ENCODE results near the gene PAX5.

The PAX5 gene

DNA sequence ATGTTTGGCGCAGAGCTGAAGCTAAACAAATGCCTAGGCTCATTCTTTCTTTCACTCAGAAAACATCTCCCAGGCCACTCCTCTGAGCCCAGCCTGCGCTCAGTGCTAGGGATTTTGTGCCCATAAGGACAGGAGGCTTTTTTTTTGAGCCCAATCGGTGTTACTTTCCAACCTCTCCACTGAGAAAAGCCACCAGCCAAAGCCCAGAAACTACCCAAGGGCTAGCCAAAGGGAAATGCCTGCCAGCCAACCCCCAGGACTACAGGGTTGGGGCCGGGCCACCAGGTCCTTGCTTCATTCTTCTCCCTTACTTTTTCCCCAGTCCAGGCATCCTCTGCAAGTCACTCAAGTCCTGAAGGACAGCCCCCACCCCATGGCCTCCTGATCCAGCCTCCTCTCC, 134.7 kb downstream of the PAX5 start:
- no peak for DNase-seq

DNA sequence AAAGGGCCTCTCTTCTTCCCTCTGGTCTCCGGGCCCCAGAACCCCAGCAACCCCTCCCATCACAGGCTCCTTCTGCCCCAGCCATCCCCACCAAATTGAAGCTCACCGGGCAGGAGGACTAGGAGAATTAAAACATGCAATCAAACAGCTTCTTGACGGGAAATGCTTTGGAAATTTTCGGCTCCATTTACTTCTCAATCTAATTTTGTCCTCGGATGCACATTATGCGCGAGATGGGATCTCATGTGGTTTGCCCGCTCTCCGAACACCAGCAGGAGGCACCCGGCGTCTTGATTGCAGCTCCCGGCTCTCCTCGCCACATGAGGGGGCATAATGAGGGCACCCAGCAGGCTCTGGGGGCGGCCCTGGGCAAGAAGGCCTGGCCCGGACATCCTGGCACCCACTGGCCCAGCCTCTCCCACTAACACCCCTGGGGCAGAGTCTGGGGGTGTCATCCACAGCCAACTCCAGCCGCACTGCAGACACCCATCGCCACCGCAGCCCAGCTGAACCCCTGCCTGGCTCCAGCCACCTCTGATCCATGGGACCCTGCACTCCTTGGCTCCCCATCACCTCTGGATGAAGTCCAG, 135.5 kb downstream of the PAX5 start:
- no peak for DNase-seq

DNA sequence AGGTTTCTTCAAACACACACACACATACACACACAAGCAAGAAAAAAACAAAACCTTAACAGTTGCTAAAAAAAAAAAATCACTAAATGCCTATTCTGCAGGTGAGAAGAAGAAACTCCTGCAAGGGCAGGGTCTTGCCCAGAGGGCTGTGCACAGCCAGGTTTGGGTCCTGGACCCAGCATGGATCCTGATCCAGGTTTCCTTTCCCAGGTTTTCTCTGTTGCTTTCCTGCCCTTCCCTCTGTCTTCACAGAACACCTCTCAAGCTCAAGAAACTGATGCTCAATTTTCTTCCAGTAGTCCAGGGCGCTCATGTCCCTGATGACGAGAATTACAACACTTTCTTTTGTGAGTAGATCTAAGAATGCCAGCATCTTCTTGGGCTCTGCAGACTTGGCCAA, 136.6 kb downstream of the PAX5 start:
- no peak for DNase-seq

DNA sequence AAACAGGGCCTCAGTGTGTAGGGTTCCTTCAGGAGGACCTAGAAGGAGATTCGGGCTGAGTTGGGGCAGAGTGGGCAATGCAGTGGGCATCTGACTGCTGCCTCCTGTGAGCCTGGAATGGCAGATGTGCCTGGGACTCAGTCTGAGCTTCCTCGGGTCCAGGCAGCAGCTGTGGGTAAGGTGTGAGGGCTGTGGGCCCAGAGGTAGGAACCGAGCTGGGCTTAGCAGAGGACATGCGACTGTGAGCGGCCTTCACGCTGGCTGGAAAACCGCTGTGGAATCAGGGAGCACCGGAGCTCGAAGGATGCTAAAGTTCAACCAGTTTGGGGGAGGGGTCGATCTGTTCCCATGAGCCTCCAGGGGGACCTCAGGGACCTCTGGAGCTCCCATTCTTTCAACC, 137.0 kb downstream of the PAX5 start:
- DNase-seq: no peak

DNA sequence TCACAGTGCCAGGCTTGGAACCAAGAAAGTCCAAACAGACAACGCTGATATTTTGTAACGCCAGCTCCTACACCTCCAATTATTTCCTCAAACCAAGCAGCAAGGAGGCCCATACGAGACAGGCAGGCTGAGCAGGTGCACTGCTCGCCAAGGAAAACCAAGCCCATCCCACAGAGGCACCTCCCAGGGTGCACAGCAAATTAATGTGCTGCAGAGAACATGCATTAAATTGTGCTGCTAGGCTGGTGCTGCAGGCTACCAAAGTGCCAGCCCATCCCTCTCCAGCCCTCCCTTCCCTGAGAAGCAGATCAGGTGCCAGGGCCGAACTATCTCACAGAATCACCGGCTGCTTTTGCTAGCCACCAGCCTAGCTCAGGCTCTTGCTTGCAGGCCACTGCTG, 137.8 kb downstream of the PAX5 start:
- no peak for DNase-seq

DNA sequence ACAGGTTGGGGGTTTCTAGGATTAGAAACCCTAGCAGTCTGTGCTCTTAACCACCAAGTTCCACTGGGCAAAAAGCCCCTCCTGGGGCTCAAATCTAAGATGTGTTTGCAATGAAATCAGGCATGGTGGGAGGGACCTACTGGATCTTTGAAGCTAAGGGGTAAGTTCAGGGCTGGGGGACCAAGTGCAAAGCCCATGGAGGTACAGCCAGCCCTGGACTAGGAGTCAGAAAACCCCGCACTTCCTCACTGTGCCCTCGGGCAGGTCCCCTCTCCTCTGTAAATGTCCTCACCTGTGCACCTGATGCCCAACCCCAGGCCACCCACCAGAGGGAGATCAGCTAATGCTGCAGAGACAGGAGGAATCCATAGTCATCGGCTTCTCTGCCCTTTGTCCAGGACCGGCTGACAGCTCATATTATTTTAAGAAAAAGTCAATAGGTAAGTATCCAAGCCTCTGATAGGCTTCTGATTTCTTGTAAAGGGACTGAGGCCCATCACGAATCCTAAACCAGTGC, 138.3 kb downstream of the PAX5 start:
- DNase-seq: no peak

DNA sequence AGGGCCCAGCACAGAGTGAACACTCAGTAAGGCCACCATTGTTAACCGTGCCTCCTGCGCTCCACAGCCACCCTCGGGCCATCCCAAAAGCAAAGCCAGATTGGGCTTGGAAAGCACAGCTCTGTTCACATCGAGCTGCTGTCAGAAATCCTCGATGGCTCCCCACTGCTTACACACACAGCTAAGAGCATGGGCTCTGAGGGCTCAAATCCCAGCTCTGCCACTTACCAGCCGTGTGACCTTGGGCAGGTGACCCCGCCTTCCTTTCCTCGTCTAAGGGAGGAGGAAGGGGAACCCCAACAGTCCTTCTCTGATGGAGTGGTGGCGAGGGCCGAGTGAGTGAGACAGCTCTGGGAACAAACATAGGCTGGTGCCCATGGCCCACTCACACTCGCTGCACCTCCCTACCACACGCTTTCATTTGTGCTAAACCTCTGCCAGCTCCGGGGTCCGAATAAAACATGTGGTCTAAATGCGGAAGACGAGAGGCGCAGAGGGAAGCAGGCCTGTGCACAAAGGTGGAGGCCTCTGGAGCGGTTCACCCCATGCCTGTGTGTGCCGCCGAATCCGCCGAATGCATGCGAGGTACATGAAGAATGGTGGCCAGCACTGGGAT, 139.3 kb downstream of the PAX5 start:
- no peak for DNase-seq

DNA sequence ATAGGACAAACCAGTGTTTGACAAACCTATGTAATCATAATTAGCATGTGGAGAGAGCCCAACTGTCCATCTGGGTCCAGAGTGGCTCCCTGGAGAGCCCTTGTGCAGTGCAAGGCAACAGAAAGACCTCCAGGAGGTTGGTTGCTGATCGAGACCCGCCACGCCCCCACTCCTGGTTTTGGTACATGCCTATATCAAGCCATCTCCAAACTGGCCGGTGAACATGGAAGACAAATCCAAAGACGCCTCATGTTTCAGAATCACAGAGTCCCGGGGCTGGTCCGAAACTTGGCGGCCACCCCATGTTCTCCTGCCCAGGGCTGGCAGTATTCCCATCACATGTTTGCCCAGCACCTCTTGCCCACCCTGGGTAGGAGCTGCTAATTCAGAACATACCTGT, 140.2 kb downstream of the PAX5 start:
- DNase-seq: no peak

DNA sequence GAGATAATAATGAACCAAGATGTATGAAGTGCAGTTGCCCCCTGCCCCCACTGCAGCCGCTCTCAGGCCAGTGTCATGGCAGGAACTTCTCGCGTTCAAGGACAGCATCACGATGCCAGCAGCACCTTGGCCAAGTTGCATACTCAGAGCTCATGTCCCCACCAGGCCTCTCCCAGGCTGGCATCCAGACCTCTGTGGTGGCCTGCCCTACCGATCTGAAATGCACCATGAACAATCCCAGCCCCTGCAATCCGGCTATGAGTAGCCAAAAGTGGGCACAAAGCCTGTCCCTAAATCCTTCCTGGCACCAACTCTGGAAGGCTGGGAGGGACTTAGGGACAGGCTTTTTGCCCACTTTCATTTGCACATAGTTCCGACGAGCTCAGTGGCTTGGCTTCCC, 140.9 kb downstream of the PAX5 start:
- no peak for DNase-seq

DNA sequence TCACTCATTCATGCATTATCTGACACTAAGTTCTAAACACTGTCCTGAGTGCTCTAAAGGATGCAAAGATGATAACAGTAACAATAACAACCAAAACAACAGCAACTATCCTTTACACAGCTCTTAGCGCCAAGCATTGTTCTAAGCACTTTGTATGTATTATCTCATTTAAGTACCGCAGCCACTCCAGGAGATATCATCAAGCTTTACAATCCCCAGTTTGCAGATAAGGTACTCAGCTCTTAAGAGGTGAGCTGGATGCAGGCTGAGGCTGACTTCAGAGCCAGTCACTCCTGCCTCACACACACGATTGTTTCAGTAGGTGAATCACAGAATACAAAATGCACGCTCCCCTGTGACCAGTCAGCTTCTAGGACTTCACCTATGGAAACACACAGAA, 141.8 kb downstream of the PAX5 start:
- DNase-seq: no peak

DNA sequence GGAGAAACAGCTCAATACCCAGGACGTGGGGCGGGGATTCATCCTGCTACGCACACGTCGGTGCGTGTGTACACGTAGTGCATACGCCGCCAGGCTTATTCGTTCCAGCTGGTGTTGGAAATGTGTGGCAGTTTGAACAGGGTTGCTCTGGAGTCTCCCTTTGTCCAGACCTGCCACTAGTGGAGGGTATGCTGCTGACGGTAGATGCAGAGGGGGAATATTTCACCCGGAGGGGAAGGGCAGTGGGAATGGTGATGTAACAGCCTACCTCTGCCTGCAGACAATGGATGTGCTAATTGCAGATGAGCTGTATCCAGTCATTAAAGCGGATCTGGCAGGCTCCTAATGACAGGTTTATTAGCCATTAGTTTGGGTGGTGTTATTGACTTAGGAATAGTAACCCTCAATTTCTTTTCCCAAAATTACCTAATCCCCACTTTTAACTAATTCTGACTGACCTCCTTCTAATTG, 142.7 kb downstream of the PAX5 start:
- no peak for DNase-seq

DNA sequence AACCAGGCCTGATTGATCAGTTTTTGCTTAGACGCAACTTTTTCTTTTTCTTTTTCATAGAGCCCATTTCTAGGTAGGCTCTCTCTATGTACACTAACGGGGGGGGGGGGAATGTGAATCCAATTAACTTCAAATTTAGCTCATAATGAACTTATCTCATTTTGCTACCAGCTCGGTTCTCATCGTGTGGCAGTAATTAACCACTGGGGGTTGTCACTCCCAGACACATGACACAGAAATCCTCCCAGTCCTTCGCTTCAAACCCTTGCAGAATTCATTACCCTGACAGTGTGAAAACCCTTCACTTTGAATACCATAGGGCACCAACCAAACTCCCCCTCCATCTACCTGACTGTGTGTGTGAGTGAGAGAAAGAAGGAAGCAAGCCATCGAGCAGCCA, 144.2 kb downstream of the PAX5 start:
- DNase-seq: no peak

DNA sequence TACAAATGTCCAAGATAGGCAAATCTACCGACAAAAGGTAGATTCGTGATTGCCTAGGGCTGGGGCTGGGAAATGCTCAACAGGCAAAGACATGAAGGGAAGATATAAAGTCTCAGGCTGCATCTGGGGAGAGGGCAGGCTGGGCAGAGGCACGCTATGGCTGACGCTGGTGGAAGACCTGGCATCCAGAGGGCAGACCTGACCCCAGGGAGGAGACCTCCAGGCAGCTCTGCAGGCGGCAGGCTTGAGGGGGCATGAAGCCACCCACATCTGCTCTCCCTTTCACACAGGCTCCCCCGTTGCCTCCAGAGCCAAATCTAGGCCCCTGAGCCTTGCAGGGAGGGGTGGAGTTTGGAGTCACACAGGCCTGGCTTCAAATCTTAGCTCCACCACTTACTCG, 145.5 kb downstream of the PAX5 start:
- DNase-seq: no peak

DNA sequence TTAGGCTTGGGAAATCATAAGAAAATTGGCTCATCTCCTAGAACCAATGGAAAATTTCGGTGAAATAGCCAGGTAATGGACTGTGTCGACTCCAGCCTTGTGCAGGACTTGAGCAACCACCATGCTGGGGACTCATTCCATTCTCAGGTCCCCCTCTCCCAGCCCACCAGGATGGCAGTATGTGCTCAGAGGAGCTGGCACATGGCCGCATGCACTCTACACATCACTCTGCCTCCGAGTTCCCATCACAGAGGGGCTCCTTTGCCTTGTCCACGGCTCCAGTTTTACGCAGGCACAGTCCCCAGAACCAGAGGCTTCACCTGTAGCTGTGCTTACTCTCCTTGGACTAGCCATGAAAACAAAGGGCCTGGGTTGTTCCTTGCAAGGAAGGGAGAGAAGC, 149.3 kb downstream of the PAX5 start:
- no peak for DNase-seq

DNA sequence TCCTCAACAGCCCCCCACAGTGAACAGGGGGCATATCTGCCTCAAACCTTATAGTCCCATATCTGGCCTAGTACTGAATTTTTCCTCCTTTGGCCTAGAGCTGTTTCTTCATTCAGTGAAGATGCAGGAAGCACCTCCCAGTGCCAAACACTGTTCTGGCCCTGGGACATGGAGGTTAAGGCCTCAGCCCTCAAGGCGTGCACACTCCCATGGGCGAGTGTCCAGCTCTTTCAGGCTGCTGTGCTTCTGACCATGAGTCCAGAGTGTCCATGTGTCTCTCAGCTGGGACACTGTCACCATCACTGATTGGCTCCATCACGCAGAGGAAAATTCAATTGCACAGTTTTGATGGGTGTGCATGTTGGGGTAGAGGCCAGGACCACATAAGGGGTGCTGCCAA, 151.5 kb downstream of the PAX5 start:
- DNase-seq: no peak

DNA sequence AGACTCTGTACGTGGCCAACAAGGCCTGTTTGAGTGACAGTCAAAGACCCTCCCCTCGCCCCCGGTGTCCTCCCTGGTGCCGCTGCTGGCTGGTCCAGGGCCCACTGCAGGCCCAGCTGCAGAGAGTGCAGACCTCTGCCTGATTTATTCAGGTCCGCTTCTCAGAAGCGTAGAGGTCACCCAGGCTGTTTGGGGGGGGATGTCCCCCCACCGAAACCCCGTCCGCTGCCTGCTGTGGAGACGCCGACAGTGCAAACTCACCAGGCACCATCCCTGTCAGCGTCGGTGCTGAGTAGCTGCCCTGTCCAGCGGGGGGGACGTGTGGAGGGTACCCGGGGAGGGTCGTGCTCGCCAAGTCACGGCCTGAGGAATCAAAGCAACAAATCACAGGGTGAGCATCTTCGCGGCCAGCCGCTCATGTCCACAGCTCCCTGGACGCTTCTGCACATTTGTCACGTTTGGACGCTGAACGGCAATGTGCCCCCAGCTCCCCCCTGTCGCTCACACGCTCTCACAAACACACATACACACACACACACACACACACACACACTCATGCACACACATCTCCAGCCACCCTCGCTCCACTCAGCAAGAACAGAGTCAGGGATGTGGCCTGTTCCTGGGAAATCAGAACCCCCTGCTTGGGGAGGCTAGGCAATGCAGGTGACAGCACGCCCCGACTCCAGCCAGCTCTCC, 152.2 kb downstream of the PAX5 start:
- DNase-seq: no peak

DNA sequence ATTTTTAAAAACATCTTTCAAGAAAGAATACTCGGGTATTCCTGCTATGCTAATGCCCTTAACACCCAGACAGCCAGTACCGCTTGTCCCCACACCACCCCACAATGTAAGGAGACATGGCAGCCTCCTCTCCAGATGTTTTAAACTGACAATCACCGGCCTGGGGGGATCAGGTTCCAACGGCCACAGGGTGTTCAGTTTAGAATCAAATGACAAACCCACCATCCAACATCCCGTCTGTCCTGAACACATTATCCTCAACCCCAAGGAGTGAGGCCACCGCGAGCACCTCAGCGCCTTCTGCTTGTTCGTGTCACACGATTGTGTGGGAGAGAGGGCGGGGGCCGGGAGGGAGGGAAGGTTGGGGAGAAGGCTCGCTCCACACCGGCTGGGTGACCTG, 152.8 kb downstream of the PAX5 start:
- DNase-seq: no peak

DNA sequence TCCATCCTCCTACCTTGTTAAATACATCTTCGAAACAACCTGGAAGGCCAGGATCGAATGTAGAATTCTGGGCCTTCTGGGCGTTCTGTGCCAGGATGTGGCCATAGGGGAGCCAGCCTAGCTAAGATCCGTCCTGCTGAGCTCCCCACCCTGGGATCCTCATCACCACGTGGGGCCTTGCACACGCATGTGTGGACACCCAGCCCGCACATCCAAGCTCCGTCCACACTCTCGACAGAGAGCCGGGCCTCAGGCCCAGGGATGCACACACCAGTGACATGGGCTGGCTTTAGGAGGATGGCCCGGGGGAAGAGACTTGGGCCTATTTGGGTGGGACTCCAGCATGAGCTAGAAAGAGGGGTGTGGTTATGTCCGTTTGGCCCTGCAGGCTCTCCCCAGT, 154.0 kb downstream of the PAX5 start:
- no peak for DNase-seq

DNA sequence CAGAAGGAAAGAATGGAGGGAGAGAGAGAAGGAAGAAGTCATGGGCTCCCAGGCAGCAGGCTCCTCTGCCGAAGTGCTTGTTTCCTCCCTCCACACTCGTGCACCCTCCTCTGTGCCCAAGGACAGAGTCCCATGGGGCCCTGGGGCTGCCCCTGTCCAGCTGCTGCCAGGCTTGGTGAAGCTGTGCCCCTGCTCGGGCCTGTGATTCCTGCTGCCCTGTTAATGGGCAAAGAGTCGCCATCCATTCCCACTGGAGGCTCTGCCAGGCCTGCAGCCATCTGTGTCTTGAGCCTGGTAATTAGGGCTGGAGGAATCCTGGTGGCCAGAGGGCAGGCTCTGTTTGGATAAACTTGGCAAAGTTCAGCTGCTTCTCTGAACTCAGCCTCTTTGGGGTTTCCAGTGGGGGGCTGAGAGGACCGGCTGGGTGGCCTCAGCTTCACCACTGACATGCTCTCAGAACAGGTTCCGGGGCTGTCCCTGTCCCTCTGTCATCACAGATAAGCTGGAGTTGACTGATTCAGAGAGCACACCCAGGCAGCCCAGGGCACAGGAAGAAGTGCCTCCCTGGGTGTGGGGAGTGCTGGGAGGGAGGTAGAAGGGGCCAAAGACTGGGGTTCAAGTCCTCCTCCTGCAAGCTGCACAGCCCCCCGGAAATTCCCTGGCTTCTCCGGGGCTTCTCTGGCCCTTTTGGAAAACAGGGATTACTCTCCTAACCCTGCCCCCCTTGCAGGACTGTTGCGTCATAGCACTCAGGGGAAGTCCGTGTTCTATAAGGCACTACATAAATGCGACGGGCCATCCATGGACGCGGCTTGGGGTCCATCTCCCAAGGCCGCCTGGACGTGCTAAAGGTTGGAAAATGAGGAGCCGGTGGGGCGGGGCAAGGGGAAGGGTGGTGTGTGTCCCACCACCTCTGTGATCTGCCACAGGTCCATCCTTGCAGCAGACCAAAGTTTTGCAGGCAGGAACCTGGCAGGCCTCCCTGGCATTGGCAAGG, 154.8 kb downstream of the PAX5 start:
- DNase-seq: no peak

DNA sequence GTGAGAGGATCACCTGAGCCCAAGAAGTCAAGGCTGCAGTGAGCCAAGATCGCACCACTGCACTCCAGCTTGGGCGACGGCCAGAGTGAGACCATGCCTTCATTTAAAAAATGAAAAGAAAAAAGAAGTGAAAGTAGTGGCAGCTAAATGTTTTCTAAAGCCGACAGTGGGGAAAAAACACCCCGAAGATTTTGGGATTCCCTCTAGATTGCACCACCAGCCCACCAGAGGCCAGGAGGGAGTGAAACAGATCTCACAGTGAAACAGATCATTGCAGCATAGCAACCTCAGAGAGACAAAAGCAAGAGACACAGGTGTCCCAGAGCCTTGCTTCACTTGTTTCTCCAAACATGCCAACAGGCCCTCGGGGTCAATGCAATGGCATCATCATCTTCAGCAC, 156.8 kb downstream of the PAX5 start:
- DNase-seq: no peak

DNA sequence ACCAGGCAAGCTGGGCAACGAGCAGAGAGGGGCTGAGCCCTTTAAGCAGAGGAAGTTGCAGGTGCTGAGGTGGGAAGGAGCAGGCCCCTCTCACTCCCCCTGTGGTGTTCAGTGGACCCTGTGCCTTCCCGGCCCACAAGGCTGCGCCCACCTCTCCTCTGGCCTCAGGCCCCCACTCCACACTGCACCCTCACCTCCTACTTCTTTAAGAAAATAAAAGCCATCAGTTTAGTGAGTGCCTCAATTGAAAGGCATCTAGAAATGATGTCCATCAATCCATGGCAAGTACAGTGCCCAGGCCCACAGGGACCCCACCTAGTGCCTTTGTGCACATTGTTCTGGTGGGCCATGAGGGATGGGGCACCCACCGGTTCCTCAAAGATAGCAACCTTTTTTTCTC, 158.0 kb downstream of the PAX5 start:
- no peak for DNase-seq

DNA sequence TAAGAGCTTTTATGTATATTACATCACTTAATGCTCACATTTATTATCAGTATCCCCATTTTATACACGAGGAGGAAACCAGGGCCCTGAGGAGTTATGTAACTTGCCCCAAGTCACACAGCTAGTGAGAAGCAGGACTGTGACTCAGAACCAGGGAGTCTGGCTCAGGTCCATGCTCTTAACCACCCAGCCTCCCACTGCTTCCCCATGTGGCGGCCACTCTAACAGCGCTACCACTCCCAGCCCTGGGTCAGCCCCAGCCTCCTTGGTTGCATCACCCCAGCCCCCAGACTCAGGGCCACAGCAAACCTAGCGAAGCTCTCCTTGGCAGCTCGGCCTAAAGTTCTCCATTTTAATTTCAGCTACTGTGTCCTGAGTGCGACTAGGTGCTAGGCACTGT, 159.1 kb downstream of the PAX5 start:
- DNase-seq: no peak

DNA sequence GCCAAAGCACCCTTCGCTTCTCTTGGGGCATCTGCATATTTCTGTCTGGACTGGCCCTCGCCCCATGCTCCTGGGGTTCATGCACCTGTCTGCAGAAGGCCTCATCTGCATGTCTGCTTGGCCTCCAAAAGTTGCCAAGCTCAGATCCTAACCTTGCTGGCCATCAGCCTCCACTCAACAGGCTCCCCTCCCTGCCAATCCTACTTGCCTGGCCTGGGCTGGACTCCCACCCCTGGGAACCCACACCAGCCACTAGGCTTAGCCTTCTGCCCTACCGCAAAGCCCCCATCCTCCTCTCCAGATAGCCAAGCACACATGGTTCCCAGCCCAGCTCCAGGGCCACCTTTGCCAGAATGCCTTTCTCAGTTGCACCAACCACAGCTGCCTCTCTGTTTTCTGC, 159.8 kb downstream of the PAX5 start:
- DNase-seq: no peak

Data from activated effector memory CD4-positive, alpha-beta T cell treated with Interleukin-2 at 50 U/mL for 16 hours (primary cell).